GDM1 (cell line): ENCODE data around the gene UBR3.

Experiments used
- DNase-seq: peaks from one replicate; lab custom pipeline; 2025; lab: John Stamatoyannopoulos, UW

Gene UBR3

GRCh38 chr2:170052151-170052550, 224.9 kb downstream of the UBR3 start:
- DNase-seq, result no peak

- no peak for DNase-seq
Observed at GRCh38 chr2:170054997-170055396, 227.7 kb downstream of the UBR3 start.

DNA sequence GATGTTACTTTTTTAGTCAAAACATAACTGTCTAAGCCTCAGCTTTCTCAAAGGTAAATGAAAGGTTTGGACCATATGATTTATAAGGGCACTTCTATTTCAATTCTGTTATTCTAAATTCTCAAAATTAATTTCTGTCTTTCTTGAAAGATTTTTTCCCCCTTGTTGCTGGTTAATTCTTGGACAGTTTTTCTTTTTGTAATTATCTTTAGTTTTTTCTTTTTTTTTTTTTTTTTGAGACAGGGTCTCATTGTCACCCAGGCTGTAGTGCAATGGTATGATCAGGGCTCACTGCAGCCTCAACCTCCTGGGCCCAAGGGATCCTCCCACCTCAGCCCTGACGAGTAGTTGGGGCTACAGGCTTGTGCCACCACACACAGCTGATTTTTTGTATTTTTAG, 229.6 kb downstream of the UBR3 start:
- DNase-seq, result no peak

DNA sequence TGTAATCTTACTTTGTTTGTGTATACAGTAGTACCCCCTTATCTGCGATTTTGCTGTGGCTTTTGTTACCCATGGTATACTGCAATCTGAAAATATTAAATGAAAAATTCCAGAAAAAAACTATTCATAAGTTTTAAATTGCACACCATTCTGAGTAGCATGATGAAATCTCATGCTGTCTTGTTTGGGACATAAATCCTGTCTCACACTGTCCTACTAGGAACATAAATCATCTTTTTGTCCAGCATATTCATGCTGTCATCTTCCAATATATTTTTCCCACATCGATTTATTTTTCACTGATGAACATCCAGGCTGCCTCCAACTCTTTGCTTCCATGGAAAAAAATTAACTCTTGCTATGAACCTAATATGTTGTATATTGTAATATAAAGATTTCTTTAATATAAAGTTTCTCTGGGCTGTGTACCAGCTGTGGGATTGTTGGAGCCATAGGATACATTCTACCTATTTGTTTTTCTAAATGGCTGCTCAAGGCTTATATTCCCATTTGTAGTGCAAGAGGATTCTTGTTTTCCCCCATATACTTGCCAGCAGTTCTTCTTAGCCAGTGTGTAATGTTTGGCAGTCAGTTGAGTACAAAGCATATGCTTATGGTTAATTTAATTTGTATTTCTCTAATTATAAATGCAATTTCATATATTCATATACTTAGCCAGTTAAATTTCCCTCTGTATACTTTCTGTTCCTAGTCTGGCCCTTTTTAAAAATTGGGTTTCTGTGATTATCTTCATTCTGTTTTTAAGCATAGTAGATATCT, 236.4 kb downstream of the UBR3 start:
- no peak for DNase-seq

DNA sequence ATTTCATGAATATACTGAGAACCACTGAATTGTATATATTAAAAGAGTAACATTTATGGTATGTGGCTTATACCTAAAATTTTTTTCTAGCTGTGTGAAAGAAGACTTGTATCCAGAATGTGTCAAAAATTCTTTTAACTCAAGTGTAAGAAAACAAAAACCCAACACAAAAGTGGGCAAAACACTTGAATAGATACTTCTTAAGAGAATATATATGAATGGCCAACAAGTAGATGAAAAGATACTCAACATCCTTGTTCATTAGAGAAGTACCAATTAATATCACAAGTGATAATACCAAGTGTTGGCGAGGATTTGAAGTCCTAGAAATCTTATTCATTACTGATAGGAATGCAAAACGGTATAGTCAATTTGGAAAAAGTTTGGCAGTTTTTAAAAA, 243.5 kb downstream of the UBR3 start:
- DNase-seq, result no peak

DNA sequence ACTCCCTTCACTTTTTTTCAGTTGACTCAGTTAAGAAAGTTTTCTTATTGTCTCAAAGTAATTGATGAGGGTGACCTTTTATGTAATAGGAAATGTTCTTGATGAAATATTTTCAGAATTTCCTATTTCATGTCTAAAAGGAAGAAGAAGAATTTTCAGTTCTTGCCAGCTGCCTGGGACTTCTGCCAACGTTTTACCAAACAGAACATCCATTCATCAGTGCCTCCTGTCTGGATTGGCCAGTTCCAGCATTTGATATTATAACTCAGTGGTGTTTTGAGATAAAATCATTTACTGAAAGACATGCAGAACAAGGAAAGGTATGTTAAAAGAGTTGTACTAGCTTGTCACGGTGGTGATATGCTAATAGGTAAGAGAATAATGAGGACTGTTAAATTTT, 246.0 kb downstream of the UBR3 start:
- DNase-seq, result no peak

DNA sequence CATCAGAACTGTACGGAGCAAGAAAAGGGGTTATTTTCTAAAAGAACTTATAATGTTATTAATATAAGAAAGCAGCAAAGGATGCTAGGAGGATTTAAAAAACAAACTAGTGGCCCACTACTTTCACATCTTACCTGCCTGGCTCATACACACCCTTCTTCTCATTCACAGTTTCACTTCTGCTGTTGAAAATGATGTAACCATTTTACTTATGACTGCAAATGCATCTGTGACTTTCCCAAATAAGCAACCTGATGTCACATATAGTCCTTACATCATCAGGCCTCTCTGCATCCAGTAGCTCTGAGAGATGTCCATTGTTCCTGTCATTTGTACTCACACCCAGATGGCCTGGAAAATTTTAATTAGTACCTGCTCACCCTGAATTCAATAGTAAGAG, 248.9 kb downstream of the UBR3 start:
- no peak for DNase-seq

DNA sequence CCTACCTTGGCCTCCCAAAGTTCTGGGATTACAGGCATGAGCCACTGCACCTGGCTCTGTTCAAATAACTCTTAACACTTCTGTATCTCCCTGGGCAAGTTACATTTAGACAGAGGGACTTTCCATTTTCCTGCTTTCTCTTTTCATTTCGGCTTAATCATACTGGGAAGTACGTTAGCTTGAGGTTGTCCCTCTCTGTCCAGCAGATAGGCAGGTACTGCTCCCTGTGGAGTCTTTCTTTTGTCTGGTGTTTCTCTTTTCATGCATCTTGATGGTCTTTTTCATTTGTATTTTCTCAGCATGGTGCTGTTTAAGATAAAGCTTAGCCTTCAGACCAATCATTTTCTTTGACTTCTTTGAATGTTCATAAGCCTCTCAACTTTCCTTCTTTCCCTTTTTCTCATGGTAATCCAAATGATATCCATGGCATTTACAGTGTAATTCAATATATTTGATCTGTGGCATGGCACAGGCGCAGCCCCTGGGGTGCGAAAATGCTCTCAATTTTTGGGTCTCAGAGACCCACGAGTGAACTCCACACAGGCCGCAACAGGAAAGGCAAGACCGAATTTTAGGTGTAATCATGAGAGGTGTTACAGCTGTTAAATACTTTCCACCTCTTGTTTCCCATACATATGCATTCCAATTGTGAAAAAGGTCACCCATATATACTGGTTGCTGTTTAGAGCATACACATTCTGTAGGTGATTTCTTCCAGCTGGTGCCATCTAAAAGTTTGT, 250.7 kb downstream of the UBR3 start:
- DNase-seq, result no peak

DNA sequence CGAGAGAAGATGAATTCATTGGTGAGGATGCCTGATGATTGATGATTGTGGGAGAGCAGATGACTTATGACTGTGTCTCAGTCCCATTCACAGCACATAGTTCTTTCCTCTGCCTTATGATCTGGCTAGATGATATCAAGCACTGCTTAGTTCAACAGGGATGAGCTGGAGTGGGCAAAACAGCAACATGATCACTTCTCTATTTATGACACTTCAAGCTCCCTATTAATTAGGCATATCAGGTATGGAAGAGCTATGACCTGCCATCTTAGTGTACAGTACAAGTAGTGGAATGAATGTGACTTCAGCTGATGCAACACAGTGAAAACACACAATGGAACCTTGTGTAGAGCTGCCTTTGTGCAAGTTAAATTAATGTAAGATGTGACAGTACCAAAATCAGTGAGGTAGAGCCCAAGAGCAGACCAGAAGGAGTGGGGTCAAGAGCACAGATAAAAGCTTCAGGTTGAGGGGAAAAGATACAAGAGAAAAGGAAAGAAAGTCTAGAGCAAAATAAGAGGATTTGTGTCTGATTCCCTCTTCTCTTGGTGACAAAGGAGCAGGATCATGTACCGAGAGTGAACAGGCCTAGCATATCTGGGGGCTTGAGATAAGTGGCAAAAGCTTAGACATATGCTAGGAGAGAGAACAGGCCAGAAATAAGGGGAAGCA, 257.7 kb downstream of the UBR3 start:
- no peak for DNase-seq

DNA sequence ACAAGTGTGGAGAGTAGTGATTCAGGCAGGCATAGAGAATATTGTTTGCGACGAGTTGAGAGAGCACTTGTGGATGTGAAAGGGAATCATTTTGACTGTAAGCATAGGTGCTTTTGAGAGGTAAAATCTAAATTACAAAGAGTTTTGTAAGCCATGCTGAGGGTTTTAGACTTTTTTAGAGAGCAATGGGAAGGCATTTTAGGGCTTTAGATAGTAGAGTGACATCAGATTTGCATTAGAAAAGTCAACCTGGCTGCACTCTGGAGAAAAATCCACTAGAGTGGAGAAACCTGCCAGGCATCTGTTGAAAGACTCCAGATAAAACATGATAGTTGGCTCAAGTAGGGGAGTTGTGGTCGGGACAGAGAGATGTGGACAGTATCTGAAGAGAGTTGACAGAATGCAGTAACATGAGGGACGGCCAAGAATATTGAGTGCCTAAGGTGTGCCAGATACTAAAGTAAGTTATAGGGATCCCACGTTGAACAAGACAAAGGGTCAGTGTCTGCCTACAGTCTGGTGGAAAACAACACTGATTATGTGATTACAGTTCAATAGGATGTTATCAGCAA, 258.9 kb downstream of the UBR3 start:
- DNase-seq, result no peak

GRCh38 chr2:170086751-170087412, 259.6 kb downstream of the UBR3 start:
- DNase-seq, result no peak

DNA sequence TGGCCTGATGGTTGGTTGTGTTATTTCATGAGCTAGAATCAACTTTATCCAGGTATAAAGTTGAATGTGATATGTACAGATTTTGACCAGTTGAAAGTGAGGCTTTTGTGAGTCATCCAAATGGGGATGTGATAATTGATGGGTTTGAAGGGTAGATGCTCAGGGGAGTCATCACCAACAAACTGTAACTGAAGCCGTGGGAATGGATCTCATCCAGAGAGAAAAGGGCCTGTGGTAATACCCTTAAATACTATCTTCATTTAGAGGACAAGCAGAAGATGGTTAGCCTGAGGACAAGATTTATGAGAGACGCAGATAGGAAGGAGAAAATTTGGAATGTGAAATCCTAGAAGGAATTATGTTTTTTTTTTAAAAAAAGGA, 260.1 kb downstream of the UBR3 start:
- DNase-seq, result no peak

DNA sequence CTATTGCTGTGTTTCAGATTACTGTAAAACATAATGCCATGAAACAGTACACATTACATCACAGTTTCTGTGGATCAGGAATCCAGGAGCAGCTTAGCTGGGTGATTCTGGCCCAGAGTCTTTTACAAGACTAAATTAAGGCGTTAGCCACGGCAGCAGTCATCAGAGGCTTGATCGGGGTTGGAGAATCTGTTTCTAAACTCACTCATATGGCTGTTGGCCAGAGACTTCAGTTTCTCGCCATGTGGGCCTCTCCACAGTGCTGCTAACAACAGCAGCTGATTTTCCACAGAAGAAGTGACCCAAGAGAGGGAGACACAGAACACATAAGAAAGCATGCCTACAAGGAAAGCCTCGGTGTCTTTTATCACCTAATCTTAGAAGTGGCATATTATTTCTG, 261.5 kb downstream of the UBR3 start:
- DNase-seq, result no peak

- DNase-seq, result no peak
Observed at GRCh38 chr2:170090229-170090628, 263.0 kb downstream of the UBR3 start.

DNA sequence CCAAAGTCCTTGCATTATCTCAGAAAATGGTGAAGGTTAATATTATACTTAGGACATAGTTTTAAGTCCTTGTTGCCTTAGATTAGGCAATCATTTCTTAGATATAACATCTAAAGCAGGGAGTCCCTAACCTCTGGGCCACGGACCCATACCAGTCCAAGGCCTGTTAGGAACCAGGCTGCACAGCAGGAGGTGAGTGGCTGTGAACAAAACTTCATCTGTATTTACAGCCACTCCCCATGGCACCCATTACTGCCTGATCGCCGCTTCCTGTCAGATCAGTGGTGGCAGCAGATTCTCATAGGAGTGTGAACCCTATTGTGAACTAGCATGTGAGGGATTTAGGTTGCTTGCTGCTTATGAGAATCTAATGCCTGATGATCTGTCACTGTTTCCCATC, 264.2 kb downstream of the UBR3 start:
- DNase-seq, result no peak

- no peak for DNase-seq
Observed at GRCh38 chr2:170092436-170093060, 265.3 kb downstream of the UBR3 start.

DNA sequence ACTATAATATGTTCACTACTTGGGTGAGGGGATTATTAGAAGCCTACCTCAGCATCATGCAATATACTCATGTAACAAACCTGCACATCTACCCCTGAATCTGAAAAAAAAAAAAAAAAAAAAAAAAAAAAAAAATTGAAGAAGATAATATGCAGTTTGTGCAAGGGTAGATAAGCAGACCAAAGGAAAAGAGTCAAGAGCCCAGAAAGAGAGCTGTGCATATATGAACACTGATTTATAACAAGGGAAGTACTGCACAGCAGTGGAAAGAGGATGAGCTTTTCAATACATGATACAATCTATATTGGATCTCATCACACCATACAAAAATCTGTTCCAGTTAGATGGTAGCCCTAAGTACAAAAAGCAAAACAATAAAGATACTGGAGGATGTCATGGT, 268.1 kb downstream of the UBR3 start:
- no peak for DNase-seq

GRCh38 chr2:170098626-170099312, 271.5 kb downstream of the UBR3 start:
- no peak for DNase-seq

GRCh38 chr2:170101789-170102188, 274.5 kb downstream of the UBR3 start:
- DNase-seq, result no peak

- no peak for DNase-seq
Observed at GRCh38 chr2:170106102-170106840, 279.0 kb downstream of the UBR3 start.
